HepG2 (cell line): ENCODE results near the gene LDLRAD4. TPM values are rescaled to one million over a fixed set of nuclear protein-coding genes. Genes with fewer than 3 reads are reported as not detected.

Experiments
- ARHGAP35 ChIP-seq: sonication (generic); formaldehyde crosslinking; IDR thresholded peaks from 2 replicates; pipeline ENCODE4 v1.9.0; 2022; ENCODE audit warnings: mild to moderate bottlenecking, inconsistent platforms, moderate library complexity, missing genetic modification reagents, borderline replicate concordance
- ARNTL ChIP-seq: sonication (generic); formaldehyde crosslinking; IDR thresholded peaks from 2 replicates; pipeline ENCODE4 v1.4.0; 2020; ENCODE audit warnings: mild to moderate bottlenecking, missing genetic modification reagents
- ASH2L ChIP-seq: fragments of 300-600, 200-600 bp; sonication (generic); IDR thresholded peaks from 2 replicates; pipeline ENCODE4 v1.7.0; 2017; ENCODE audit warnings: low read depth, mild to moderate bottlenecking, moderate library complexity, mixed read lengths, low read length; ENCODE audit not compliant: insufficient read length
- BORCS8-MEF2B ChIP-seq: sonication (generic); formaldehyde crosslinking; IDR thresholded peaks from 2 replicates; pipeline ENCODE4 v1.8.0; 2022; ENCODE audit warnings: mild to moderate bottlenecking, missing genetic modification reagents
- CHCHD3 ChIP-seq: sonication (generic); formaldehyde crosslinking; IDR thresholded peaks from 2 replicates; pipeline ENCODE4 v1.8.0; 2022; ENCODE audit warnings: mild to moderate bottlenecking, missing genetic modification reagents, moderate library complexity
- CREB1 ChIP-seq, 2 experiments: fragments of 450-650 bp in 1 of 2; IDR thresholded peaks; 2 replicates each; pipeline ENCODE4 v1.6.1; 2016 to 2017; ENCODE audit warnings: control low read depth in 1 of 2, mild to moderate bottlenecking in 1 of 2, missing compliant biosample characterization in 1 of 2, missing genetic modification characterization in 1 of 2
- CREM ChIP-seq, 2 experiments: sonication (generic) in 1 of 2; formaldehyde crosslinking in 1 of 2; IDR thresholded peaks; 2 replicates each; pipeline versions ENCODE4 v1.4.0 to v1.6.1; 2016 to 2020; ENCODE audit warnings: antibody characterized with exemption in 1 of 2, mild to moderate bottlenecking in 1 of 2, missing genetic modification reagents in 1 of 2
- GTF3A ChIP-seq: sonication (generic); formaldehyde crosslinking; conservative IDR thresholded peaks from 2 replicates; pipeline ENCODE4 v1.4.0; 2020; ENCODE audit warnings: mild to moderate bottlenecking, missing genetic modification reagents
- HMG20A ChIP-seq: IDR thresholded peaks from 2 replicates; pipeline ENCODE4 v1.6.1; 2016; ENCODE audit warnings: borderline replicate concordance
- JARID2 ChIP-seq: sonication (generic); formaldehyde crosslinking; IDR thresholded peaks from 2 replicates; pipeline ENCODE4 v1.8.1; 2023; ENCODE audit warnings: missing genetic modification reagents, inconsistent platforms; ENCODE audit not compliant: insufficient replicate concordance
- JUN ChIP-seq: sonication (generic); formaldehyde crosslinking; IDR thresholded peaks from 2 replicates; pipeline ENCODE4 v1.4.0; 2020; ENCODE audit warnings: mild to moderate bottlenecking, missing genetic modification reagents
- NCOA2 ChIP-seq: sonication (generic); formaldehyde crosslinking; IDR thresholded peaks from 2 replicates; pipeline ENCODE4 v1.8.0; 2022; ENCODE audit warnings: inconsistent platforms
- NR2F6 ChIP-seq, 2 experiments: IDR thresholded peaks; 2 replicates each; pipeline ENCODE4 v1.6.1; 2016; ENCODE audit warnings: antibody characterized with exemption in 1 of 2, mild to moderate bottlenecking in 1 of 2
- YEATS4 ChIP-seq: sonication (generic); formaldehyde crosslinking; IDR thresholded peaks from 2 replicates; pipeline ENCODE4 v1.4.0; 2020; ENCODE audit warnings: missing genetic modification reagents, borderline replicate concordance
- ZNF224 ChIP-seq: sonication (generic); formaldehyde crosslinking; IDR thresholded peaks from 2 replicates; pipeline ENCODE4 v1.5.0; 2020; ENCODE audit warnings: mild to moderate bottlenecking, missing genetic modification reagents
- ZNF44 ChIP-seq: sonication (generic); formaldehyde crosslinking; IDR thresholded peaks from 2 replicates; pipeline ENCODE4 v1.5.1; 2020; ENCODE audit warnings: mild to moderate bottlenecking, missing genetic modification reagents
- ZNF446 ChIP-seq: sonication (generic); formaldehyde crosslinking; IDR thresholded peaks from 2 replicates; pipeline ENCODE4 v1.5.0; 2020; ENCODE audit warnings: mild to moderate bottlenecking, missing genetic modification reagents
- ZNF792 ChIP-seq: IDR thresholded peaks from 2 replicates; pipeline ENCODE4 v1.6.1; 2016
- polyA plus RNA-seq, 8 experiments: library from polyadenylated mRNA; depleted of rRNA in 3 of 8; stranded (reverse) in 7 of 8; unstranded in 1 of 8; fragments of >200 nt; fragmentation: Illumina TruSeq in 4 of 8; extraction: Trizol in 4 of 8; gene quantifications; 2 replicates each; pipeline versions ENCODE4 v1.2.1 to v1.2.3, GENCODE V29; 2011 to 2016; ENCODE audit warnings: low read depth in 4 of 8, missing spikeins in 1 of 8, mixed read lengths in 1 of 8; ENCODE audit not compliant: insufficient read depth in 1 of 8
- total RNA-seq, 5 experiments: library from RNA; depleted of rRNA; stranded (reverse); fragments of >200 nt; fragmentation: Illumina TruSeq; extraction: Trizol; gene quantifications; 2 replicates each; pipeline ENCODE4 v1.2.3, GENCODE V29; 2016; ENCODE audit warnings: low read depth in 1 of 5
- TF ChIP-seq, protein P1 (sequence below): sonication (generic); formaldehyde crosslinking; IDR thresholded peaks from 2 replicates; pipeline ENCODE4 v1.4.0; 2020; ENCODE audit warnings: missing genetic modification reagents, mild to moderate bottlenecking, borderline replicate concordance
- TF ChIP-seq, protein P2 (sequence below): IDR thresholded peaks from 2 replicates; pipeline ENCODE4 v1.4.0; 2020; ENCODE audit warnings: mild to moderate bottlenecking, missing genetic modification reagents
- TF ChIP-seq, protein P3 (sequence below): sonication (generic); formaldehyde crosslinking; IDR thresholded peaks from 2 replicates; pipeline ENCODE4 v1.4.0; 2020; ENCODE audit warnings: low read depth, mild to moderate bottlenecking, missing genetic modification reagents

The LDLRAD4 gene
- total and polyA plus RNA-seq, 2 of the 13 experiments (the other 11 are each of a cell fraction or from before 2014, with no cell fraction given): 13.6 to 20.9 TPM

DNA sequence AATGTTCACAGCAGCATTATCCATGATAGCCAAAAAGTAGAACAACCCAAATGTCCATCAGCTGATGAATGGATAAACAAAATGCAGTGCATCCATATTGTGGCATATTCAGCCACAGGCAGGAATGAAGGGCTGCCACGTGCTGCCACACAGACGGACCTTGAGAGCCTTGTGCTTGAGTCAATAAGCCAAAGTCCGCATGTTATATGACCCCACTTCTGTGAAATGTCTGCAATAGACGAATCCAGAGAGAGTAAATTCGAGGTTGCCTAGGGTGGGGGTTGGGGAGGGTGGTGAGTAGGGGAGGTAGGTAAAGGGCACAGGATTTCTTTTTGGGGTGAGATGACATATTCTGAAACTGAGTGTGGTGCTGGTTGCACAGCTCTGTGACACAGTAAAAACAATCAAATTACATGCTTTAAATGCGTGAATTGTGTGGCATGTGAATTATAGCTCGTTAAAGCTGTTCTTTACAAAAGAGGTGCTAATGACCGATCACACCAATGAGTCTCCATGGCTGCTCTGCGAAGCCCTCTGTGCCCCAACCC lies 38.9 kb upstream of the LDLRAD4 start (continued):
- TF ChIP-seq NR2F6 (IDR thresholded peaks at IDR 0.05) (peak; percentile 66; the same call in 1 of the 2 replicates), NR2F6 (CRISPR knock-in tag; IDR thresholded peaks at IDR 0.05) (peak; percentile 81), ASH2L (peak; percentile 89), ZNF224 (no peak), YEATS4 (CRISPR knock-in tag) (peak; percentile 95), ARNTL (peak; percentile 99), BORCS8-MEF2B (CRISPR knock-in tag) (peak; percentile 88), ZNF44 (CRISPR knock-in tag) (0 out of 2 replicates have a peak, but pooled peaks have one; percentile 27), CHCHD3 (CRISPR knock-in tag) (no peak), ARHGAP35 (0 out of 2 replicates have a peak, but pooled peaks have one; percentile 42), GTF3A (CRISPR knock-in tag) (no peak), ZNF792 (CRISPR knock-in tag) (peak; percentile 58; the same call in 1 of the 2 replicates), HMG20A (CRISPR knock-in tag) (peak; percentile 66; the same call in 1 of the 2 replicates), CREM (IDR thresholded peaks at IDR 0.05) (peak; percentile 80), CREM (CRISPR knock-in tag; IDR thresholded peaks at IDR 0.05) (no peak), CREB1 (IDR thresholded peaks at IDR 0.05) (0 out of 2 replicates have a peak, but pooled peaks have one; percentile 17), CREB1 (CRISPR knock-in tag; IDR thresholded peaks at IDR 0.05) (peak; percentile 82), NCOA2 (CRISPR knock-in tag) (peak; percentile 92), JUN (CRISPR knock-in tag) (0 out of 2 replicates have a peak, but pooled peaks have one; percentile 65), JARID2 (no peak), ZNF446 (CRISPR knock-in tag) (no peak)
- TF ChIP-seq, protein P1, sequence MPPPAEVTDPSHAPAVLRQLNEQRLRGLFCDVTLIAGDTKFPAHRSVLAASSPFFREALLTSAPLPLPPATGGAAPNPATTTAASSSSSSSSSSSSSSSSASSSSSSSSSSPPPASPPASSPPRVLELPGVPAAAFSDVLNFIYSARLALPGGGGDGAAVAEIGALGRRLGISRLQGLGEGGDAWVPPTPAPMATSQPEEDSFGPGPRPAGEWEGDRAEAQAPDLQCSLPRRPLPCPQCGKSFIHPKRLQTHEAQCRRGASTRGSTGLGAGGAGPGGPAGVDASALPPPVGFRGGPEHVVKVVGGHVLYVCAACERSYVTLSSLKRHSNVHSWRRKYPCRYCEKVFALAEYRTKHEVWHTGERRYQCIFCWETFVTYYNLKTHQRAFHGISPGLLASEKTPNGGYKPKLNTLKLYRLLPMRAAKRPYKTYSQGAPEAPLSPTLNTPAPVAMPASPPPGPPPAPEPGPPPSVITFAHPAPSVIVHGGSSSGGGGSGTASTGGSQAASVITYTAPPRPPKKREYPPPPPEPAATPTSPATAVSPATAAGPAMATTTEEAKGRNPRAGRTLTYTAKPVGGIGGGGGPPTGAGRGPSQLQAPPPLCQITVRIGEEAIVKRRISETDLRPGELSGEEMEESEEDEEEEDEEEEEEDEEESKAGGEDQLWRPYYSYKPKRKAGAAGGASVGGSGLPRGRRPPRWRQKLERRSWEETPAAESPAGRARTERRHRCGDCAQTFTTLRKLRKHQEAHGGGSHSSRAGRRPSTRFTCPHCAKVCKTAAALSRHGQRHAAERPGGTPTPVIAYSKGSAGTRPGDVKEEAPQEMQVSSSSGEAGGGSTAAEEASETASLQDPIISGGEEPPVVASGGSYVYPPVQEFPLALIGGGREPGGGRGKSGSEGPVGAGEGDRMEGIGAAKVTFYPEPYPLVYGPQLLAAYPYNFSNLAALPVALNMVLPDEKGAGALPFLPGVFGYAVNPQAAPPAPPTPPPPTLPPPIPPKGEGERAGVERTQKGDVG (CRISPR knock-in tag): peak; percentile 69; the same call in 1 of the 2 replicates
- TF ChIP-seq, protein P2, sequence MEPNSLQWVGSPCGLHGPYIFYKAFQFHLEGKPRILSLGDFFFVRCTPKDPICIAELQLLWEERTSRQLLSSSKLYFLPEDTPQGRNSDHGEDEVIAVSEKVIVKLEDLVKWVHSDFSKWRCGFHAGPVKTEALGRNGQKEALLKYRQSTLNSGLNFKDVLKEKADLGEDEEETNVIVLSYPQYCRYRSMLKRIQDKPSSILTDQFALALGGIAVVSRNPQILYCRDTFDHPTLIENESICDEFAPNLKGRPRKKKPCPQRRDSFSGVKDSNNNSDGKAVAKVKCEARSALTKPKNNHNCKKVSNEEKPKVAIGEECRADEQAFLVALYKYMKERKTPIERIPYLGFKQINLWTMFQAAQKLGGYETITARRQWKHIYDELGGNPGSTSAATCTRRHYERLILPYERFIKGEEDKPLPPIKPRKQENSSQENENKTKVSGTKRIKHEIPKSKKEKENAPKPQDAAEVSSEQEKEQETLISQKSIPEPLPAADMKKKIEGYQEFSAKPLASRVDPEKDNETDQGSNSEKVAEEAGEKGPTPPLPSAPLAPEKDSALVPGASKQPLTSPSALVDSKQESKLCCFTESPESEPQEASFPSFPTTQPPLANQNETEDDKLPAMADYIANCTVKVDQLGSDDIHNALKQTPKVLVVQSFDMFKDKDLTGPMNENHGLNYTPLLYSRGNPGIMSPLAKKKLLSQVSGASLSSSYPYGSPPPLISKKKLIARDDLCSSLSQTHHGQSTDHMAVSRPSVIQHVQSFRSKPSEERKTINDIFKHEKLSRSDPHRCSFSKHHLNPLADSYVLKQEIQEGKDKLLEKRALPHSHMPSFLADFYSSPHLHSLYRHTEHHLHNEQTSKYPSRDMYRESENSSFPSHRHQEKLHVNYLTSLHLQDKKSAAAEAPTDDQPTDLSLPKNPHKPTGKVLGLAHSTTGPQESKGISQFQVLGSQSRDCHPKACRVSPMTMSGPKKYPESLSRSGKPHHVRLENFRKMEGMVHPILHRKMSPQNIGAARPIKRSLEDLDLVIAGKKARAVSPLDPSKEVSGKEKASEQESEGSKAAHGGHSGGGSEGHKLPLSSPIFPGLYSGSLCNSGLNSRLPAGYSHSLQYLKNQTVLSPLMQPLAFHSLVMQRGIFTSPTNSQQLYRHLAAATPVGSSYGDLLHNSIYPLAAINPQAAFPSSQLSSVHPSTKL (CRISPR knock-in tag): peak; percentile 95
- TF ChIP-seq, protein P3, sequence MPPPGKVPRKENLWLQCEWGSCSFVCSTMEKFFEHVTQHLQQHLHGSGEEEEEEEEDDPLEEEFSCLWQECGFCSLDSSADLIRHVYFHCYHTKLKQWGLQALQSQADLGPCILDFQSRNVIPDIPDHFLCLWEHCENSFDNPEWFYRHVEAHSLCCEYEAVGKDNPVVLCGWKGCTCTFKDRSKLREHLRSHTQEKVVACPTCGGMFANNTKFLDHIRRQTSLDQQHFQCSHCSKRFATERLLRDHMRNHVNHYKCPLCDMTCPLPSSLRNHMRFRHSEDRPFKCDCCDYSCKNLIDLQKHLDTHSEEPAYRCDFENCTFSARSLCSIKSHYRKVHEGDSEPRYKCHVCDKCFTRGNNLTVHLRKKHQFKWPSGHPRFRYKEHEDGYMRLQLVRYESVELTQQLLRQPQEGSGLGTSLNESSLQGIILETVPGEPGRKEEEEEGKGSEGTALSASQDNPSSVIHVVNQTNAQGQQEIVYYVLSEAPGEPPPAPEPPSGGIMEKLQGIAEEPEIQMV: peak; percentile 88; the same call in 1 of the 2 replicates
